IPS DF 6.9 (cell line): Measurements from ENCODE around the gene ACP5.

Experiments used
- DNase-seq: peaks from one replicate; pipeline ENCODE4 v3.0.0-alpha.2; 2013; ENCODE audit warnings: low read depth, low spot score
- H3K27ac ChIP-seq: one replicate; pipeline ENCODE4 v1.5.1; 2013; ENCODE audit warnings: low read length, control low read depth
- H3K27me3 ChIP-seq: 2 replicates; pipeline ENCODE4 v1.6.1; 2013; ENCODE audit warnings: mild to moderate bottlenecking, low read length; ENCODE audit not compliant: control insufficient read depth, insufficient read depth
- H3K36me3 ChIP-seq: 2 replicates; pipeline ENCODE4 v1.6.1; 2013; ENCODE audit warnings: low read length; ENCODE audit not compliant: control insufficient read depth, insufficient read depth
- H3K4me1 ChIP-seq: 2 replicates; pipeline ENCODE4 v1.6.1; 2013; ENCODE audit warnings: low read length; ENCODE audit not compliant: control insufficient read depth, insufficient read depth
- H3K4me3 ChIP-seq: 2 replicates; pipeline ENCODE4 v1.5.1; 2013; ENCODE audit warnings: mild to moderate bottlenecking, low read length
- H3K9me3 ChIP-seq: 2 replicates; pipeline ENCODE4 v1.6.1; 2013; ENCODE audit warnings: low read length, inconsistent platforms; ENCODE audit not compliant: control insufficient read depth, insufficient read depth
- WGBS: extraction: QIAGEN DNeasy Blood & Tissue Kit; methylation state at CpG from one replicate; pipeline ENCODE4 v1.1.7; 2013; ENCODE audit warnings: mixed read lengths, missing lambda C conversion rate; ENCODE audit not compliant: insufficient read length, insufficient coverage; 5-methylcytosine and 5-hydroxymethylcytosine counted together

ACP5 gene

DNA sequence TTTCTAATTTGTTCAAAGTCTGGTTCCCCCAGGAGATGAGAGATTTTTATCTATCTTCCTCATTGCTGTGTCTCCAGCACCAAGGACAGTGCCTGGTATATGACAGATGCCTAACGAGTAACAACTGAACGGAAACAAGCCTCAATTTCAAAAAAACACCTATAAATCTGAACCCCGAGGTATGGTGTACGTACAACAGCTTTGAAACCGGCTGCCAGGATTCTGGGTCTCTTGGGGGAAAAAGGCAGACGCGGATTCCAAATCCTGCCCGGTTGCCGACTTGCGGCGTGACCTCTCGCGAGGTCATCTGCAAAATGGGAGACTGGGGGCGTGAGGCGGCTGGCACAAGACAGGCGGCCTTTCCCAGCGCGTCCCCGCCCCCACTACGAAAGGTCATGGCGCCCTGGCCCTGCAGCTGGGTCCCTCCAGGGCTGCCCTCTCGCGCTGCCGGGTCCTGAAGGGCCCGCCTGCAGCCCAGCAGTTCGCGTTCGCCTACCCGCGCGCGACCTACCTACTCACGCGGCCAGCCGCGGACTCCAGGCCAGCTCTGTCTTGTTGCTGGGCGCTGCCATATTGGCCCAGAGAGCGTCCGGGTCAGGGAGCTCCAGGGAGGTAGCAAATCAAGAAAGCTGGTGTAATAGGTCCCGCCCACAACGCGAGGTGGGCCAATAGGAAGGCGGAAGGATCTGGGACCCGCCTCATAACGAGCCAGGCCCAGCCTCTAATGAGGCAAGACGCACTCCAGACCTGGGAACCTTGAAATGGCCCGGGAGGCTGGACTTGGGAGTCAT is 48.7 kb downstream of the ACP5 start, which contains the start of gene ECSIT:
TSS of gene ECSIT (minus strand) at position 584 of the 791 bp plus-strand sequence. CDS start 9,964 bp downstream, outside the sequence.
- no CpG with 5 or more reads among the region's 47 CpGs for WGBS
- no peaks in the 10 kb centered on the region for H3K9me3 ChIP-seq
- no peaks in the 10 kb centered on the region for H3K36me3 ChIP-seq
- no peaks in the 10 kb centered on the region for H3K4me1 ChIP-seq
- DNase-seq, result peak; percentile 94
- no peaks in the 10 kb centered on the region for H3K27me3 ChIP-seq
- H3K4me3 ChIP-seq, result peak within 1 kb of the TSS; percentile 86
- no peak within 1 kb of the TSS for H3K27ac ChIP-seq
